ENCODE data around the gene INPP5D.

Gene INPP5D

GRCh38 chr2:233058717-233059546, 1.2 kb upstream of the INPP5D start:
- H2AFZ ChIP-seq (ENCODE audit: low read length) = no peak overlapping the region
- no peak overlapping the region for H2BK12ac ChIP-seq (ENCODE audit: low read length)
- no peak overlapping the region for H3K4me3 ChIP-seq (ENCODE audit: low read length in 2 of 2)
- no peaks in the 10 kb centered on the region for H3K36me3 ChIP-seq (replicated peaks in 1 of 2; ENCODE audit: control insufficient read depth in 2 of 2, insufficient read depth in 2 of 2, low read length in 2 of 2)
- no peak overlapping the region for H4K8ac ChIP-seq (ENCODE audit: low read depth, low read length)
- H3K9ac ChIP-seq (ENCODE audit: low read depth, low read length, poor library complexity) = no peak overlapping the region
- H2AK5ac ChIP-seq (ENCODE audit: low read depth, low read length) = peak overlapping the region; percentile 74
- no peaks in the 10 kb centered on the region for H3K9me3 ChIP-seq (replicated peaks in 1 of 2; ENCODE audit: control insufficient read depth in 2 of 2, insufficient read depth in 1 of 2, low read depth in 1 of 2, low read length in 2 of 2)
- H3K4ac ChIP-seq (ENCODE audit: low read length) = no peak overlapping the region
- H4K91ac ChIP-seq (ENCODE audit: low read depth, low read length, poor library complexity) = no peak overlapping the region
- peaks cover 0 to 3% (median 0%) of the 10 kb centered on the region in 3 experiments for H3K27me3 ChIP-seq (ENCODE audit: control insufficient read depth in 3 of 3, insufficient read depth in 3 of 3, low read depth in 1 of 3, low read length in 3 of 3)
- H3K18ac ChIP-seq (ENCODE audit: low read length) = peak overlapping the region; percentile 36
- peak overlapping the region; percentile 54 for H2BK15ac ChIP-seq (ENCODE audit: low read length)
- peaks cover 13 to 20% of the 10 kb centered on the region in 2 donors for H3K4me1 ChIP-seq (ENCODE audit: control insufficient read depth in 2 of 2, insufficient read depth in 1 of 2, low read depth in 1 of 2, low read length in 2 of 2)
- H3K23ac ChIP-seq (ENCODE audit: low read depth, low read length, poor library complexity) = no peak overlapping the region
- no peak for DNase-seq (ENCODE audit: low spot score)
- no peaks in the 10 kb centered on the region for H3K79me1 ChIP-seq (ENCODE audit: low read depth, low read length)
- H2BK5ac ChIP-seq (ENCODE audit: low read length) = peak overlapping the region; percentile 46
- H3K4me2 ChIP-seq (ENCODE audit: insufficient read depth, low read length, poor library complexity, severe bottlenecking) = no peak overlapping the region
- no CpG with 5 or more reads among the region's 24 CpGs for WGBS, 2 donors (ENCODE audit: extremely low coverage in 2 of 2, insufficient read length in 2 of 2, insufficient replicate concordance in 1 of 2)
- H3K27ac ChIP-seq (replicated peaks; ENCODE audit: low read length) = no peak overlapping the region
- H2BK120ac ChIP-seq (ENCODE audit: low read depth, low read length) = no peak overlapping the region
- H3K14ac ChIP-seq (ENCODE audit: low read length) = no peak overlapping the region

GRCh38 chr2:233059547-233059796, 670 bp upstream of the INPP5D start:
- Histone ChIP-seq H3K27me3 (ENCODE audit: control insufficient read depth in 3 of 3, insufficient read depth in 3 of 3, low read depth in 1 of 3, low read length in 3 of 3) (peaks cover 0 to 3% (median 0%) of the 10 kb centered on the region in 3 experiments), H3K4me3 (ENCODE audit: low read length in 2 of 2) (no peak overlapping the region), H2BK12ac (ENCODE audit: low read length) (no peak overlapping the region), H2BK5ac (ENCODE audit: low read length) (no peak overlapping the region), H2BK15ac (ENCODE audit: low read length) (peak overlapping the region; percentile 32), H3K4me2 (ENCODE audit: insufficient read depth, low read length, poor library complexity, severe bottlenecking) (no peak overlapping the region), H2BK120ac (ENCODE audit: low read depth, low read length) (no peak overlapping the region), H3K4ac (ENCODE audit: low read length) (no peak overlapping the region), H2AFZ (ENCODE audit: low read length) (no peak overlapping the region), H3K36me3 (replicated peaks in 1 of 2; ENCODE audit: control insufficient read depth in 2 of 2, insufficient read depth in 2 of 2, low read length in 2 of 2) (no peaks in the 10 kb centered on the region), H3K14ac (ENCODE audit: low read length) (no peak overlapping the region), H3K9me3 (replicated peaks in 1 of 2; ENCODE audit: control insufficient read depth in 2 of 2, insufficient read depth in 1 of 2, low read depth in 1 of 2, low read length in 2 of 2) (no peaks in the 10 kb centered on the region), H4K91ac (ENCODE audit: low read depth, low read length, poor library complexity) (no peak overlapping the region), H3K27ac (replicated peaks; ENCODE audit: low read length) (no peak overlapping the region), H3K9ac (ENCODE audit: low read depth, low read length, poor library complexity) (no peak overlapping the region), H4K8ac (ENCODE audit: low read depth, low read length) (no peak overlapping the region), H3K4me1 (ENCODE audit: control insufficient read depth in 2 of 2, insufficient read depth in 1 of 2, low read depth in 1 of 2, low read length in 2 of 2) (peaks cover 13 to 20% of the 10 kb centered on the region in 2 donors), H3K23ac (ENCODE audit: low read depth, low read length, poor library complexity) (no peak overlapping the region), H3K79me1 (ENCODE audit: low read depth, low read length) (no peaks in the 10 kb centered on the region), H3K18ac (ENCODE audit: low read length) (no peak overlapping the region), H2AK5ac (ENCODE audit: low read depth, low read length) (peak overlapping the region; percentile 74)
- WGBS, 2 donors (ENCODE audit: extremely low coverage in 2 of 2, insufficient read length in 2 of 2, insufficient replicate concordance in 1 of 2) = no CpG with 5 or more reads among the region's 7 CpGs
- no peak for DNase-seq (ENCODE audit: low spot score)

GRCh38 chr2:233060501-233060979, 398 bp downstream of the INPP5D start:
- Histone ChIP-seq H3K4me3 (ENCODE audit: low read length in 2 of 2) (no peak overlapping the region), H3K4ac (ENCODE audit: low read length) (no peak overlapping the region), H3K36me3 (replicated peaks in 1 of 2; ENCODE audit: control insufficient read depth in 2 of 2, insufficient read depth in 2 of 2, low read length in 2 of 2) (no peaks in the 10 kb centered on the region), H3K9ac (ENCODE audit: low read depth, low read length, poor library complexity) (no peak overlapping the region), H2BK15ac (ENCODE audit: low read length) (no peak overlapping the region), H4K8ac (ENCODE audit: low read depth, low read length) (no peak overlapping the region), H3K4me1 (ENCODE audit: control insufficient read depth in 2 of 2, insufficient read depth in 1 of 2, low read depth in 1 of 2, low read length in 2 of 2) (peaks cover 13 to 20% of the 10 kb centered on the region in 2 donors), H3K79me1 (ENCODE audit: low read depth, low read length) (no peaks in the 10 kb centered on the region), H3K4me2 (ENCODE audit: insufficient read depth, low read length, poor library complexity, severe bottlenecking) (no peak overlapping the region), H3K9me3 (replicated peaks in 1 of 2; ENCODE audit: control insufficient read depth in 2 of 2, insufficient read depth in 1 of 2, low read depth in 1 of 2, low read length in 2 of 2) (no peaks in the 10 kb centered on the region), H3K27me3 (ENCODE audit: control insufficient read depth in 3 of 3, insufficient read depth in 3 of 3, low read depth in 1 of 3, low read length in 3 of 3) (peaks cover 0 to 3% (median 0%) of the 10 kb centered on the region in 3 experiments), H3K23ac (ENCODE audit: low read depth, low read length, poor library complexity) (no peak overlapping the region), H3K18ac (ENCODE audit: low read length) (peak overlapping the region; percentile 70), H4K91ac (ENCODE audit: low read depth, low read length, poor library complexity) (no peak overlapping the region), H3K14ac (ENCODE audit: low read length) (no peak overlapping the region), H3K27ac (replicated peaks; ENCODE audit: low read length) (no peak overlapping the region), H2BK5ac (ENCODE audit: low read length) (no peak overlapping the region), H2AFZ (ENCODE audit: low read length) (peak overlapping the region; percentile 64), H2BK12ac (ENCODE audit: low read length) (no peak overlapping the region), H2AK5ac (ENCODE audit: low read depth, low read length) (no peak overlapping the region), H2BK120ac (ENCODE audit: low read depth, low read length) (no peak overlapping the region)
- WGBS, 2 donors (ENCODE audit: extremely low coverage in 2 of 2, insufficient read length in 2 of 2, insufficient replicate concordance in 1 of 2) = no CpG with 5 or more reads among the region's 13 CpGs
- DNase-seq (ENCODE audit: low spot score) = no peak

- Histone ChIP-seq H2BK15ac (ENCODE audit: low read length) (no peak overlapping the region), H3K4me1 (ENCODE audit: control insufficient read depth in 2 of 2, insufficient read depth in 1 of 2, low read depth in 1 of 2, low read length in 2 of 2) (peaks cover 13 to 20% of the 10 kb centered on the region in 2 donors), H4K8ac (ENCODE audit: low read depth, low read length) (no peak overlapping the region), H2AFZ (ENCODE audit: low read length) (peak overlapping the region; percentile 89), H4K91ac (ENCODE audit: low read depth, low read length, poor library complexity) (no peak overlapping the region), H3K79me1 (ENCODE audit: low read depth, low read length) (no peaks in the 10 kb centered on the region), H3K4me2 (ENCODE audit: insufficient read depth, low read length, poor library complexity, severe bottlenecking) (no peak overlapping the region), H3K27ac (replicated peaks; ENCODE audit: low read length) (no peak overlapping the region), H3K9ac (ENCODE audit: low read depth, low read length, poor library complexity) (no peak overlapping the region), H2BK5ac (ENCODE audit: low read length) (no peak overlapping the region), H3K9me3 (replicated peaks in 1 of 2; ENCODE audit: control insufficient read depth in 2 of 2, insufficient read depth in 1 of 2, low read depth in 1 of 2, low read length in 2 of 2) (no peaks in the 10 kb centered on the region), H2AK5ac (ENCODE audit: low read depth, low read length) (no peak overlapping the region), H3K27me3 (ENCODE audit: control insufficient read depth in 3 of 3, insufficient read depth in 3 of 3, low read depth in 1 of 3, low read length in 3 of 3) (peaks cover 0 to 3% (median 0%) of the 10 kb centered on the region in 3 experiments), H3K23ac (ENCODE audit: low read depth, low read length, poor library complexity) (no peak overlapping the region), H3K18ac (ENCODE audit: low read length) (no peak overlapping the region), H3K36me3 (replicated peaks in 1 of 2; ENCODE audit: control insufficient read depth in 2 of 2, insufficient read depth in 2 of 2, low read length in 2 of 2) (no peaks in the 10 kb centered on the region), H2BK120ac (ENCODE audit: low read depth, low read length) (no peak overlapping the region), H3K14ac (ENCODE audit: low read length) (no peak overlapping the region), H2BK12ac (ENCODE audit: low read length) (no peak overlapping the region), H3K4ac (ENCODE audit: low read length) (no peak overlapping the region), H3K4me3 (ENCODE audit: low read length in 2 of 2) (no peak overlapping the region)
- WGBS, 2 donors (ENCODE audit: extremely low coverage in 2 of 2, insufficient read length in 2 of 2, insufficient replicate concordance in 1 of 2) = no CpG with 5 or more reads among the region's 10 CpGs
- no peak for DNase-seq (ENCODE audit: low spot score)
Observed at GRCh38 chr2:233060980-233061590, 943 bp downstream of the INPP5D start.

Measured in neuronal stem cell (in vitro differentiated cells).